Neural progenitor cell (in vitro differentiated cells): ENCODE data around the gene UGGT2.
"Not testable (repeated sequence)": the region's sequence is repeated elsewhere in the genome, so short reads cannot be mapped to it uniquely, and the experiment has no call there.

ENCODE experiments used
- EZH2 ChIP-seq: fragments of 200-600 bp; sonication (generic); IDR thresholded peaks from 2 replicates; pipeline ENCODE4 v1.6.1; 2017; ENCODE audit warnings: antibody characterized with exemption, mild to moderate bottlenecking, moderate library complexity
- EZH2phosphoT487 ChIP-seq: fragments of 200-600 bp; sonication (generic); IDR thresholded peaks from 2 replicates; pipeline ENCODE4 v1.6.1; 2017; ENCODE audit warnings: antibody characterized with exemption

- not testable (repeated sequence) for TF ChIP-seq EZH2phosphoT487, EZH2
Measured at GRCh38 chr13:95928367-95928906, 124.8 kb downstream of the UGGT2 start.
